T-helper 1 cell treated with Interleukin-12 subunit alpha and Interleukin-12 subunit beta and Interleukin-4 antibody, amounts not matched to agents 30 μg/mL and 1 μg/mL, for 36 hours (primary cell): ENCODE data around the gene TCF15.

ENCODE experiments used
- H3K27ac Mint-ChIP-seq: one replicate; pipeline ENCODE4 v1.8.0; 2021; ENCODE audit warnings: mild to moderate bottlenecking, mixed read lengths
- H3K27me3 Mint-ChIP-seq: one replicate; pipeline ENCODE4 v1.8.0; 2021; ENCODE audit warnings: low read depth, mixed read lengths
- H3K36me3 Mint-ChIP-seq: one replicate; pipeline ENCODE4 v1.8.0; 2021; ENCODE audit warnings: low read depth, mixed read lengths
- H3K4me1 Mint-ChIP-seq: one replicate; pipeline ENCODE4 v1.8.0; 2021; ENCODE audit warnings: low read depth, mixed read lengths
- H3K4me3 Mint-ChIP-seq: one replicate; pipeline ENCODE4 v1.8.0; 2021; ENCODE audit warnings: mild to moderate bottlenecking, moderate library complexity, mixed read lengths
- H3K9me3 Mint-ChIP-seq: one replicate; pipeline ENCODE4 v1.8.0; 2021; ENCODE audit warnings: mixed read lengths

TCF15 gene

GRCh38 chr20:634148-634925, 24.2 kb upstream of the TCF15 start:
- Mint-ChIP-seq H3K4me1 (no peaks in the 10 kb centered on the region), H3K27me3 (peaks cover 4% of the 10 kb centered on the region), H3K36me3 (no peaks in the 10 kb centered on the region), H3K27ac (no peak overlapping the region), H3K4me3 (no peak overlapping the region), H3K9me3 (no peaks in the 10 kb centered on the region)

- no peak overlapping the region for H3K27ac Mint-ChIP-seq
- no peaks in the 10 kb centered on the region for H3K4me1 Mint-ChIP-seq
- peaks cover 2% of the 10 kb centered on the region for H3K27me3 Mint-ChIP-seq
- H3K9me3 Mint-ChIP-seq: no peaks in the 10 kb centered on the region
- no peaks in the 10 kb centered on the region for H3K36me3 Mint-ChIP-seq
- H3K4me3 Mint-ChIP-seq: no peak overlapping the region
Measured at GRCh38 chr20:631101-631500, 21.0 kb upstream of the TCF15 start.

GRCh38 chr20:626579-626978, 16.5 kb upstream of the TCF15 start:
- Mint-ChIP-seq H3K9me3 (no peaks in the 10 kb centered on the region), H3K4me1 (no peaks in the 10 kb centered on the region), H3K36me3 (no peaks in the 10 kb centered on the region), H3K4me3 (no peak overlapping the region), H3K27me3 (peaks cover 9% of the 10 kb centered on the region), H3K27ac (no peak overlapping the region)

GRCh38 chr20:625360-625932, 15.3 kb upstream of the TCF15 start:
- Mint-ChIP-seq H3K27me3 (peaks cover 9% of the 10 kb centered on the region), H3K27ac (no peak overlapping the region), H3K4me3 (no peak overlapping the region), H3K36me3 (no peaks in the 10 kb centered on the region), H3K9me3 (no peaks in the 10 kb centered on the region), H3K4me1 (no peaks in the 10 kb centered on the region)

DNA sequence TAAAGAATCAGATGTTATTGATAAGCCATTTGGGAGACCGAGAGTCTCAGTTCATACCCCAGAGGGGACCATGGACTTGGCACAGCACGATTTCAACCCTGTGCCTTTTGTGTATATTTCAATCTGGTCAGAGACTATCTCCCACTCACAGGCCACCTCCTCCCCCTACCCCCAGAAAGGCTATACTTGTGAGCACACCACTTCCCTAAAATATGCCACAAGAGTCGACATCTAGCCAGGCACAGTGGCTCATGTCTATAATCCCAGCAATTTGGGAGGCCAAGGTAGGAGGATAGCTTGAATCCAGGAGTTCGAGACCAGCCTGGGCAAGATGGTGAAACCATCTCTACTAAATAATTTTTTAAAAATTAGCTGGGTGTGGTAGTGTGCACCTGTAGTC, 13.6 kb upstream of the TCF15 start:
- H3K4me1 Mint-ChIP-seq: no peaks in the 10 kb centered on the region
- no peak overlapping the region for H3K27ac Mint-ChIP-seq
- H3K9me3 Mint-ChIP-seq: no peaks in the 10 kb centered on the region
- no peaks in the 10 kb centered on the region for H3K36me3 Mint-ChIP-seq
- H3K4me3 Mint-ChIP-seq: no peak overlapping the region
- H3K27me3 Mint-ChIP-seq: peaks cover 14% of the 10 kb centered on the region

DNA sequence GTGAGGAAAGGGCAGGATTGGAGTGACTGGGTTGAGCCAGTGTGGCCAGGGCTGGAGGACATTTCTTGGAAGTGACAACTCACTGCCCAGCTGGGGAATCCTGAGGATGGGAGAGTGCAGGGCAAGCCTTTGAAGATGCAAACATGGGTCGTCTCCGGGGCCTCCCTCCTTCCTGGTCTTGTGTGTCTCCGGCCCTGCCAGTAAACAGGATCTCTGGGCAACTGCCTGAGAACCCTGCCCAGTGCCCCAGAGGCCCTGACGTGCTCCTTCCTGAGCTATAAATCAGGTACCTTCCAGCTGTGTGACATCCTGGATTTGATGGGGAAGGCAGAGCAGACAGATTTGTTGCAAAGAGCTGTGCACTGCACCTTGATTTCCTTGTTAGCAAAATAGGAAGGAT, 12.9 kb upstream of the TCF15 start:
- H3K27ac Mint-ChIP-seq: no peak overlapping the region
- H3K4me3 Mint-ChIP-seq: no peak overlapping the region
- H3K4me1 Mint-ChIP-seq: no peaks in the 10 kb centered on the region
- peaks cover 20% of the 10 kb centered on the region for H3K27me3 Mint-ChIP-seq
- H3K36me3 Mint-ChIP-seq: no peaks in the 10 kb centered on the region
- H3K9me3 Mint-ChIP-seq: peaks cover 2% of the 10 kb centered on the region

DNA sequence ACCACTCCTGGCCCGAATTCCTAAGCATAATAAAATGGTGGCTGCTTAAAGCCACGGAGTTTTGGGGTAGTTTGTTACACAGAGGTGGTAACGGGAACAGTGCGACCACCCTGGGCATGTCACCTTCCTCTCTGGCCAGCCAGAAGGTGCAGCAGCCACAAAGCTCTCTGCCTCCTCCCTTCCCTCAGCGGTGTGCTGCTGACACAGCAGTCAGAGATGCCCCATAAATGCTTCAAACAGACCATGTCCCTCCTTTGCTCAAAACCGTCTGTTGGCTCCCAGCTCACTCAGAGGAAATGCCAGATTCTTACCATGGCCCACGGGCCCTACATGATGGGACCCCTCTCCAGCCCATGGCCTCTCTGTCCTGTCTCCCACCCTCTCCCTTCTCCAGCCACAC, 12.1 kb upstream of the TCF15 start:
- Mint-ChIP-seq H3K27ac (no peak overlapping the region), H3K27me3 (peaks cover 25% of the 10 kb centered on the region), H3K36me3 (no peaks in the 10 kb centered on the region), H3K9me3 (peaks cover 5% of the 10 kb centered on the region), H3K4me1 (no peaks in the 10 kb centered on the region), H3K4me3 (no peak overlapping the region)

GRCh38 chr20:621125-621756, 11.1 kb upstream of the TCF15 start:
- peaks cover 25% of the 10 kb centered on the region for H3K27me3 Mint-ChIP-seq
- H3K36me3 Mint-ChIP-seq: no peaks in the 10 kb centered on the region
- H3K9me3 Mint-ChIP-seq: peaks cover 5% of the 10 kb centered on the region
- H3K27ac Mint-ChIP-seq: no peak overlapping the region
- no peaks in the 10 kb centered on the region for H3K4me1 Mint-ChIP-seq
- H3K4me3 Mint-ChIP-seq: no peak overlapping the region

GRCh38 chr20:620246-620645, 10.1 kb upstream of the TCF15 start:
- Mint-ChIP-seq H3K4me1 (no peaks in the 10 kb centered on the region), H3K36me3 (no peaks in the 10 kb centered on the region), H3K27me3 (peaks cover 24% of the 10 kb centered on the region), H3K9me3 (peaks cover 5% of the 10 kb centered on the region), H3K4me3 (no peak overlapping the region), H3K27ac (no peak overlapping the region)

DNA sequence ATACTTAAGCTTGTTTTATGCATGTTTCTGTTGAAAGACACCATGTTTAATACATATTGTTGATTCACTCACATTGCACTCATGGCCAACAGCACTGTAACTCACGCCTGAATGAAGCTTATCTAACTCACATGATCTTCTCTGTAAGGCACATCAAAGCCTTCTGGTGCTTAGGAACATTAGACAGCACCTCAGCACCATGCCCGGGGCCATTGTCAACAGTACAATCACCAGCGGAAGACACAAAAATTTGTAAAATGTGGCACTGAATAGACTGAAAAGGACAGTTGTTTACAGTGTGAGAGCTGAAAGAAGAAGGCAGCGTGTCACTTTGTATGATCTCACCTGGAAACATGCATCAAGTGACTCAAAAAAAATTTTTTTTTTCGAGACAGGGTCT, 8.9 kb upstream of the TCF15 start:
- Mint-ChIP-seq H3K4me1 (no peaks in the 10 kb centered on the region), H3K9me3 (peaks cover 5% of the 10 kb centered on the region), H3K36me3 (no peaks in the 10 kb centered on the region), H3K27ac (no peak overlapping the region), H3K4me3 (no peak overlapping the region), H3K27me3 (peaks cover 26% of the 10 kb centered on the region)

DNA sequence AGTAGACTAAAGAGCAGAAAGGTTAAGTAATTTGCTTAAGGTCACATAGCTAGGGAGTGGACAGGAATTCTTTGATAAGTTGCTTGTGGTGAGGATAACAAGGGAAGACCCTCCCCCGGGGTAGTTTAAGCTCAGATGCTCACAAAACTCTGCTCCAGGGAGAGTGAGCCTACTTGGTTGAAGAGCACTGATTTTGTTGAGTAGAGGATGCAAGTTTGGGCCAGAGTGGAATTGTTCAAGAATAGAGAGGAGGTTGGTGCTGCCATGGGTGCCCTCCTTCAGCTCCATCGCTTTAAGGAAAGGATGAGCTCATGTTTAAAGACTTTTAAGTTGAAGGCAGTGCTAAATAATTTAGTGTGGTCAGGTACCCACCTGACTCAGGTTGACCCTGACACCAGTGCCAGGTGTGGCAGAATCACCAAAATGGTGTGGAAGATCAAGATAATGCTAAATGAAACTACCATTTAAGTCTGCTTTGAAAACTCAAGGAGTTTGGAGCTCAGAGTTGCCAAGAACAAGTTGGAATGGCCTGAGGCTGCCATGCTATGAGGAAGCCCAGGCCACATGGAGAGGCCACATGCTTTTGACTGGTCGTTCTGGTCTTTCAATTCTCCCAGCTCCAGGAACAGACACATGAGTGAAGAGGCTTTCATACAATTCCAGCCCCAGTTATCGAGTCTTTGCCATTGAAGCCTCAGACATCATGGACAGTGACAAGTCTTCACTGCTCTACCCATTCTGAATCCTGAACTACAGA, 8.0 kb upstream of the TCF15 start:
- H3K27me3 Mint-ChIP-seq: peaks cover 32% of the 10 kb centered on the region
- no peak overlapping the region for H3K4me3 Mint-ChIP-seq
- no peaks in the 10 kb centered on the region for H3K36me3 Mint-ChIP-seq
- peaks cover 5% of the 10 kb centered on the region for H3K9me3 Mint-ChIP-seq
- no peaks in the 10 kb centered on the region for H3K4me1 Mint-ChIP-seq
- no peak overlapping the region for H3K27ac Mint-ChIP-seq

GRCh38 chr20:615514-615913, 5.4 kb upstream of the TCF15 start:
- Mint-ChIP-seq H3K27ac (no peak overlapping the region), H3K27me3 (peaks cover 57% of the 10 kb centered on the region), H3K9me3 (peaks cover 5% of the 10 kb centered on the region), H3K4me1 (peaks cover 1% of the 10 kb centered on the region), H3K36me3 (no peaks in the 10 kb centered on the region), H3K4me3 (no peak overlapping the region)

DNA sequence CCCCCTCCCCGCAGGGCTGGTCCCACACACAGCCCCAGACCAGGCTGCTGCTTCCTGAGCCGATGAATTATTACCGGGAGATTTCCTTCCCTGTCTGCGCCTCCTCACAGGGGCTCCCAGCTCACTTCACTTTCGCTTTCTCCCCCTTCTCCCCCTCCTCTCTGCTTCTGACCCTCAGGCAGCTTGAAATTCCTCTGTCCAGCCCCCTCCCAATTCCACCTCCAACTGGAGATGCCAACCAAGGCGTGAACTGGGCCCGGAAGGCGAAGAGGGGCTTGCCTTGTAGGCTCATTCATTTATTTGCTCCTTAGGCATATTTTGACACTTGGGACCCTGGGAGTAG, 1.7 kb upstream of the TCF15 start:
- peaks cover 64% of the 10 kb centered on the region for H3K27me3 Mint-ChIP-seq
- no peaks in the 10 kb centered on the region for H3K9me3 Mint-ChIP-seq
- H3K4me3 Mint-ChIP-seq: no peak overlapping the region
- H3K4me1 Mint-ChIP-seq: peaks cover 4% of the 10 kb centered on the region
- H3K36me3 Mint-ChIP-seq: no peaks in the 10 kb centered on the region
- no peak overlapping the region for H3K27ac Mint-ChIP-seq

- Mint-ChIP-seq H3K27ac (no peak overlapping the region), H3K27me3 (peaks cover 64% of the 10 kb centered on the region), H3K36me3 (no peaks in the 10 kb centered on the region), H3K9me3 (no peaks in the 10 kb centered on the region), H3K4me1 (peaks cover 4% of the 10 kb centered on the region), H3K4me3 (no peak overlapping the region)
Measured at GRCh38 chr20:611047-611842, 1.1 kb upstream of the TCF15 start.
